Upper lobe of right lung (tissue), 1 donor: ENCODE measurements around the gene PLCH2. TPM values are rescaled to one million over a fixed set of nuclear protein-coding genes. Genes with fewer than 3 reads are reported as not detected.

Experiments used
- ATAC-seq: fragments of 200-7000 bp; cut with Tn5 transposase; one replicate; pipeline ENCODE4 v1.9.1; 2020; ENCODE audit warnings: mild to moderate bottlenecking, moderate library complexity
- DNase-seq: peaks from one replicate; pipeline ENCODE4 v3.0.0-alpha.2; 2020
- H3K27ac ChIP-seq: fragments of 200-600 bp; one replicate; pipeline ENCODE4 v1.8.0; 2022
- H3K27me3 ChIP-seq: fragments of 200-600 bp; one replicate; pipeline ENCODE4 v1.8.0; 2022; ENCODE audit warnings: mild to moderate bottlenecking
- H3K36me3 ChIP-seq: fragments of 200-600 bp; one replicate; pipeline ENCODE4 v1.8.0; 2022
- H3K4me1 ChIP-seq: fragments of 200-600 bp; one replicate; pipeline ENCODE4 v1.8.0; 2022
- H3K4me3 ChIP-seq: fragments of 200-600 bp; one replicate; pipeline ENCODE4 v1.8.0; 2022; ENCODE audit warnings: mild to moderate bottlenecking
- H3K9me3 ChIP-seq: fragments of 200-600 bp; one replicate; pipeline ENCODE4 v1.8.0; 2022
- intact Hi-C: fragments of 100-400 bp; cut with DNase I; formaldehyde crosslinking; loops from one replicate; pipeline ENCODE4 v1.11.0; 2022
- total RNA-seq: library from RNA; stranded (reverse); fragmentation: NEBNext Ultra II Directional; extraction: Animal tissue kit (Norgen Biotek cat#: 25700); gene quantifications from one replicate; pipeline ENCODE4 v1.2.1, GENCODE V29; 2021
- TF ChIP-seq, protein P1 (sequence below): fragments of 200-600 bp; IDR thresholded peaks from one replicate; pipeline ENCODE4 v1.8.0; 2022; ENCODE audit warnings: antibody characterized with exemption
- donor health status: DM: no; HTN: yes; CAD: no; lungs with severe emphysema.

Gene PLCH2
- total RNA-seq, 1 donor from 2014 or later: 2.4 TPM

DNA sequence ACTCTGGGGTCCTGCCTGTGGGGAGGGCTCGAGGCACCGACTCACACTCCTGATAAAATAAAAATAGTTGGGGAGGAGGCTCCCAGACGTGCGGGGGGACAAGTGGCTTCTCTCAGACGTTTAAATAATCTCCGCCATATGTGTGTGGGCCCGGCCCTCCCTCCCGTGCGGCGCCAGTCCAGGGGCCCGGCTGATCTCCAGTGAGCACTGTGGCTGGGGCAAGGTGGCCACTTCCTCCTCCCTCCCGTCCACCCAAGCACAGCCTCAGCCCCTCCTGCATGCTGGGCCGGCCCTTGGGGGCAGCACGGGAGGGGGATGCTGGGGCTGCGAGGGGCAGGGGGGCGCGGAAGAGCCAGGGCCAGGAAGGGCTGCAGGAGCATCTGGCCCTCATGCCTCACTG, 4.0 kb upstream of the PLCH2 start:
- TF ChIP-seq, protein P1, sequence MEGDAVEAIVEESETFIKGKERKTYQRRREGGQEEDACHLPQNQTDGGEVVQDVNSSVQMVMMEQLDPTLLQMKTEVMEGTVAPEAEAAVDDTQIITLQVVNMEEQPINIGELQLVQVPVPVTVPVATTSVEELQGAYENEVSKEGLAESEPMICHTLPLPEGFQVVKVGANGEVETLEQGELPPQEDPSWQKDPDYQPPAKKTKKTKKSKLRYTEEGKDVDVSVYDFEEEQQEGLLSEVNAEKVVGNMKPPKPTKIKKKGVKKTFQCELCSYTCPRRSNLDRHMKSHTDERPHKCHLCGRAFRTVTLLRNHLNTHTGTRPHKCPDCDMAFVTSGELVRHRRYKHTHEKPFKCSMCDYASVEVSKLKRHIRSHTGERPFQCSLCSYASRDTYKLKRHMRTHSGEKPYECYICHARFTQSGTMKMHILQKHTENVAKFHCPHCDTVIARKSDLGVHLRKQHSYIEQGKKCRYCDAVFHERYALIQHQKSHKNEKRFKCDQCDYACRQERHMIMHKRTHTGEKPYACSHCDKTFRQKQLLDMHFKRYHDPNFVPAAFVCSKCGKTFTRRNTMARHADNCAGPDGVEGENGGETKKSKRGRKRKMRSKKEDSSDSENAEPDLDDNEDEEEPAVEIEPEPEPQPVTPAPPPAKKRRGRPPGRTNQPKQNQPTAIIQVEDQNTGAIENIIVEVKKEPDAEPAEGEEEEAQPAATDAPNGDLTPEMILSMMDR: no peak
- no peak for DNase-seq
- Histone ChIP-seq H3K4me1 (no peaks in the 10 kb centered on the region), H3K4me3 (no peak overlapping the region), H3K27ac (no peak overlapping the region), H3K9me3 (no peaks in the 10 kb centered on the region), H3K36me3 (no peaks in the 10 kb centered on the region), H3K27me3 (peaks cover 32% of the 10 kb centered on the region)
- no peak for ATAC-seq
- intact Hi-C loops: no loop called here

DNA sequence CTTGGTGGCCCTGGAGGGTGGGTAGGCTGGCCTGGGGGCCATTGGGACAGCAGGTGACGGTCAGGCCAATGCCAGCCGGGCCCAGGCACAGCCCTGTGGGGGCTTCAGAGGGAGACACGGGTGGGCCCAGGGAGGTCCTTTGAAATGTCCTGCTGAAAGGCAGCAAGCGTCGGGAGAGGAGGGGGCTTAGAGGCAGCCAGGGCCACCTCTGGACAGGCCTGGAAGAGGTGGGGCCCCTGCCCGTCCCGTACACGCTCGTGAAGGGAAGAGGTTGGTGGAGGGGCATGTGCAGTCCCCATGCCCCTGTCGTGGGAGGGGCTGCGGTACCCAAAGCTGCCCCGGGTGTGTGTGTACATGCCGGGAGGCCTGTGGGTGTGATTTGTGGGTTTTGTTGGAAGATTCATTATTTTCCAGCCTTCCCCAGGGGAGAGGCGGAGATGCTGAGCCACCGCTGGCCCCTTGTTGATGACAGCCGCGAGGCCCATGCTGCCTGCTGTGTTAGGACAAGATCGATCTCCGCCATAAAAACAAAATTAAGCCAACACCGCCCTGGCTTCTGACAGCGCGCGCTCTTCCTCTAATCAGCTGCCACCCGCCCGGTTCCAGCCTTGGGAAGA, 3.4 kb upstream of the PLCH2 start:
- no peak overlapping the region for H3K4me3 ChIP-seq
- no peaks in the 10 kb centered on the region for H3K36me3 ChIP-seq
- H3K27ac ChIP-seq: no peak overlapping the region
- TF ChIP-seq, protein P1: no peak
- ATAC-seq (no peak), DNase-seq (no peak)
- H3K9me3 ChIP-seq: no peaks in the 10 kb centered on the region
- H3K27me3 ChIP-seq: peaks cover 27% of the 10 kb centered on the region
- no peaks in the 10 kb centered on the region for H3K4me1 ChIP-seq
- intact Hi-C loops: no loop called here

DNA sequence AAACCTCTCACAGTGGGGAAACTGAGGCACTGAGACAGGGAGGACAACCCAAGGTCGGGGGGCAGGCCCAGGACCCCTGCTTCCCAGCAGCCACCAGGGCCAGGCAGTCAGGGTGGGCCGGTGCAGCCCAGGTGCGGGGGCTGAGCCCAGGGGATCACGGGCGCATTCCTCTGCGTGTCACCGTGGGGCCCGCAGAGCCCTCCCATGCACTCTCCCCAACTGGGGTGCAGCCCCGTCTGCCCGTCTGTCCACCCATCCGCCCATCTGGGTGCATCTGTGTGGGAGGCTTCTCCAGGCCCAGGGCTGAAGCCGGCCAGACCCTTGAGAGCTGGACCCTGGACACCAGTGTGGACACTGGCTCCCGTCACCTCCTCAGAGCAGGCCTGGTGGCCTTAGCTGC, 2.9 kb upstream of the PLCH2 start:
- Histone ChIP-seq H3K9me3 (no peaks in the 10 kb centered on the region), H3K4me3 (no peak overlapping the region), H3K27ac (no peak overlapping the region), H3K27me3 (peaks cover 22% of the 10 kb centered on the region), H3K36me3 (no peaks in the 10 kb centered on the region), H3K4me1 (no peaks in the 10 kb centered on the region)
- DNase-seq (no peak), ATAC-seq (no peak)
- intact Hi-C loops: no loop called here
- TF ChIP-seq, protein P1: no peak

DNA sequence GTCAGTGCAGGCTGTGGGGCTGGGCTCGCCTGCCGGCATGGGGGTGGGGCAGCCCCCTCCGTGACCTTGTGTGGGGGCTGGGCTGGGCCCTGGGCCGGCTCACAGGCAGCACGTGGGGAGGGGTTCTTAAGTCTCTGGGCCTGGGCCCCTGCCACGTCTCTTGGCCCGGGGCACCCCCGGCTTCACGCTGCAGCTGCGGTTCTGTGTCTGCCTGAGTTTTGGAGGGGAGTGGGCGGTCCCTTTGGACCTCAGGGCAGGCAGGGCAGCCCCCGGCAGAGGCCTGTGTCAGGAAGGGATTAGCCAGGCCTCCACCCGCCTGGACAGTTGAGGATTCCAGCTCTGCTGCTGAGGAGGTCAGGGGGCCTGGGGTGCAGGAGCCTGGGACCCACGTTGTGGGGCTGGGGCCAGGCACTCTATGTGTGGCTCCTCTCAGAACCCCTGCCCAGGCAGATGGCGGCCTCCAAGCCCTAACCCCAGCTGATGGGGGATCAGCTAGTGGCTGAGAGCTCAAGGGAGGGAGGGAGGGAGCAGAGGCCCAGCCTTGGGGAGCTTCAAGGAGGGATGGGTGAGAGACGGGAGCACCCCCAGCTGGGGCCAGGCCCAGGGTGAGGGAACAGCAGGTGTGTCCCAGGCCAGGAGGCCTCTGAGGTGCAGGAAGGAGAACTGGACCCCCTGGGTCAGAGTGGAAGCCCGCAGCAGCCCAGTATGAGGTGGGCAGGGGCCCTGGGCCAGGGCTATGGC, 1.8 kb upstream of the PLCH2 start:
- H3K4me3 ChIP-seq: no peak overlapping the region
- no peaks in the 10 kb centered on the region for H3K9me3 ChIP-seq
- intact Hi-C loops: no loop called here
- H3K36me3 ChIP-seq: no peaks in the 10 kb centered on the region
- DNase-seq (no peak), ATAC-seq (no peak)
- TF ChIP-seq, protein P1: no peak
- H3K27ac ChIP-seq: no peak overlapping the region
- no peaks in the 10 kb centered on the region for H3K4me1 ChIP-seq
- peaks cover 11% of the 10 kb centered on the region for H3K27me3 ChIP-seq

DNA sequence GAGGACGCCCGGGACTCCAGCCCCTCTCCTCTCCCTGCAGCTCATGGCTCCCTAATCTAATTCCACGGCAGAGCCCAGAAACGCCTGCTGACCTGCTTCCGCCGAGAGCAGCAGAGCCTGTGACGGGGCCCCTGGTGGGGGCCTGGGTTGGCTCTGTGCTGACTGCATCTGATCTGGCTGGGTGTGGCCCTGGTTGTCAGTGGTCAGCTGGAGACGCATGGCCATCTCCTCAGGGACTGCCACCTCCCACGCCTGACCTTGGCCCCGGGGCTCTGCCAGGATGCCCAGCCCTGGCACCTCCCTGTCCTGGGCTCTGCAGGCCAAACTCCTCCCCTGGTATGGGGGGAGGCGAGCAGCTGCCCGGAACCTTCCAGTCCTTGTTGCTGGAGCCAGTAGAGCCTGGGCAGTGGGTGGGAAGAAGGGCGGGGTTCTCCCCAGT, 1.1 kb upstream of the PLCH2 start:
- Histone ChIP-seq H3K4me3 (no peak overlapping the region), H3K27ac (no peak overlapping the region), H3K9me3 (no peaks in the 10 kb centered on the region), H3K4me1 (no peaks in the 10 kb centered on the region), H3K27me3 (peaks cover 5% of the 10 kb centered on the region), H3K36me3 (no peaks in the 10 kb centered on the region)
- DNase-seq (no peak), ATAC-seq (no peak)
- TF ChIP-seq, protein P1: no peak
- intact Hi-C loops: no loop called here
